Heart right ventricle (tissue), 16 donors: ENCODE measurements around the gene KDM2B. TPM values are rescaled to one million over a fixed set of nuclear protein-coding genes. Genes with fewer than 3 reads are reported as not detected.

ENCODE experiments used
- ATAC-seq, 8 donors: fragments of 200-7000 bp; cut with Tn5 transposase; one replicate each; pipeline ENCODE4 v1.9.1; 2020; ENCODE audit warnings: mild to moderate bottlenecking in 8 of 8, moderate library complexity in 8 of 8, moderate number of reproducible peaks in 1 of 8
- DNase-seq, 2 donors: peaks; one replicate each; pipeline ENCODE4 v3.0.0-alpha.2; 2020
- H3K27ac ChIP-seq, 10 donors: fragments of 200-600 bp; sonication (generic) in 2 of 10; one replicate each; pipeline versions ENCODE4 v1.5.0 to v1.8.0; 2020 to 2022; ENCODE audit warnings: mild to moderate bottlenecking in 3 of 10
- H3K27me3 ChIP-seq, 7 donors: fragments of 200-600 bp; one replicate each; pipeline ENCODE4 v1.8.0; 2021 to 2022; ENCODE audit warnings: mild to moderate bottlenecking in 2 of 7
- H3K36me3 ChIP-seq, 9 donors: fragments of 200-600 bp; sonication (generic) in 1 of 9; one replicate each; pipeline versions ENCODE4 v1.5.0 to v1.8.0; 2020 to 2022; ENCODE audit warnings: mild to moderate bottlenecking in 2 of 9
- H3K4me1 ChIP-seq, 9 donors: fragments of 200-600 bp; sonication (generic) in 1 of 9; one replicate each; pipeline versions ENCODE4 v1.5.0 to v1.8.0; 2020 to 2022; ENCODE audit warnings: mild to moderate bottlenecking in 4 of 9
- H3K4me3 ChIP-seq, 10 donors: fragments of 200-600 bp; sonication (generic) in 2 of 10; one replicate each; pipeline versions ENCODE4 v1.5.0 to v1.8.0; 2020 to 2022; ENCODE audit warnings: mild to moderate bottlenecking in 7 of 10, moderate library complexity in 2 of 10
- H3K9me3 ChIP-seq, 11 donors: fragments of 200-600 bp in 10 of 11; sonication (generic) in 2 of 11; one replicate each; pipeline versions ENCODE4 v1.5.0 to v1.8.0; 2013 to 2022; ENCODE audit warnings: mild to moderate bottlenecking in 2 of 11, control low read depth in 1 of 11, moderate library complexity in 1 of 11
- WGBS, 2 donors: extraction: QIAGEN DNeasy Blood & Tissue Kit; methylation state at CpG; one replicate each; pipeline ENCODE4 v1.1.7; 2013; ENCODE audit warnings: inconsistent platforms in 1 of 2; 5-methylcytosine and 5-hydroxymethylcytosine counted together
- intact Hi-C, 10 donors: fragments of 100-400 bp; cut with DNase I; formaldehyde crosslinking; loops; one replicate each; pipeline versions ENCODE4 v1.11.1 to v1.14.2; 2022
- polyA plus RNA-seq, 2 donors: library from polyadenylated mRNA; stranded (reverse); fragments of 200-250 nt; gene quantifications; one replicate each; pipeline ENCODE4 v1.2.3, GENCODE V29; 2013
- total RNA-seq, 10 donors: library from RNA; stranded (reverse); fragmentation: NEBNext Ultra II Directional in 3 of 10; extraction: Animal tissue kit (Norgen Biotek cat#: 25700) in 3 of 10; gene quantifications; one replicate each; pipeline versions ENCODE4 v1.2.1 to v1.2.4, GENCODE V29; 2021 to 2023
- TF ChIP-seq, protein P1 (sequence below), 9 donors: fragments of 200-600 bp; sonication (generic) in 2 of 9; IDR thresholded peaks; one replicate each; pipeline versions ENCODE4 v1.5.0 to v1.8.0; 2021 to 2022; ENCODE audit warnings: antibody characterized with exemption in 9 of 9, mild to moderate bottlenecking in 5 of 9, moderate library complexity in 1 of 9
- donor health status: Arrhythmogenic right ventricular cardiomyopathy.
- donor health status: ischemic (EF 13 %, LVEDD 7.1; RV severe dilation, severe dysfunction).
- donor health status: healthy with polysubstance abuse.
- donor health status: DM: no; HTN: yes; CAD: no.
- donor health status: DM: no; HTN: no; CAD: no.
- donor health status: ischemic (EF 25% LVEDD 6.9; RV normal size, moderate dysfunction).
- donor health status: ischemic (EF 25% LVEDD 5.7; RV mildly dilated, moderate dysfunction).
- donor health status: healthy.
- donor health status: DM: yes; HTN: yes; CAD: no.
- donor health status: Ischemic cardiomyopathy.
- donor health status: ischemic (EF 35%, LVEDD 5.7; RV mildly dilated, moderate dysfunction).
- donor health status: nonischemic (EF 11% LVEDD 7.7; RV severe dilation, severe dysfunction).
- donor health status: DM: yes; HTN: yes; CAD: no.
- donor health status: PGD.
- donor health status: ischemic (EF 29% LVEDD 5.4; RV normal size, mild dysfunction).
- donor health status: nonischemic (EF 23%, LVEDD 6.1; RV moderate dilation, normal function).

Gene KDM2B
- total and polyA plus RNA-seq, 12 donors = 4.8 to 18.4 (median 13.6) TPM

DNA sequence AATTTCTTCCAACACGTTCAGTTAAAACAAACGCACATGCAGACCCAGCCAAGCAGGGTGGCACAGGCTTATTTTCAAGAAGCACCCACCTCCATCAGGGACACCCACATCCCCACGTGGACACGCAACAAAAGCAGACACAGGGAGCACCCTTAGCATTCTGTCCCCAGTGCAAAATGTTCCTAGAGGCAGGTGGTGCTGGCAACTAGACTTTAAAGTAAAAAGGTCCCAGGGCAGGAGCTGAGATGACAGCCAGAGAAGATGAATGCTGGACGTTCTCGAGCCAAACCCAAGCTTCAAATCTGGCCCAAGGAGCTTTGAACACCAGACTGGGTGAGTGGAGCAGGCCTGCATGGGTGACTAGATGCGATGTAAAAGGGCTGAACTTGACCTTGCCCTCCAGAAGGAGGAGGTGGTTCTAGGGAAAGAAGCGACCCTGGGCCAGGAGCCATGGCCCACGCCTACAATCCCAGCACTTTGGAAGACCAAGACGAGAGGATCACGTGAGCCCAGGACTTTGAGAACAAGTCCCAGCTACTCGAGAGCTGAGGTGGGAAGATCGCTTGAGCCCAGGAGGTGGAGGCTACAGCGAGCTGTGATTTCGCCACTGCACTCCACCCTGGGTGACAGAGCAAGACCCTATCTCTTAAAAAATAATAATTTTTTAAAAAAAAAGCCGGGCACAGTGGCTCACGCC lies 47.3 kb downstream of the KDM2B start:
- TF ChIP-seq, protein P1, sequence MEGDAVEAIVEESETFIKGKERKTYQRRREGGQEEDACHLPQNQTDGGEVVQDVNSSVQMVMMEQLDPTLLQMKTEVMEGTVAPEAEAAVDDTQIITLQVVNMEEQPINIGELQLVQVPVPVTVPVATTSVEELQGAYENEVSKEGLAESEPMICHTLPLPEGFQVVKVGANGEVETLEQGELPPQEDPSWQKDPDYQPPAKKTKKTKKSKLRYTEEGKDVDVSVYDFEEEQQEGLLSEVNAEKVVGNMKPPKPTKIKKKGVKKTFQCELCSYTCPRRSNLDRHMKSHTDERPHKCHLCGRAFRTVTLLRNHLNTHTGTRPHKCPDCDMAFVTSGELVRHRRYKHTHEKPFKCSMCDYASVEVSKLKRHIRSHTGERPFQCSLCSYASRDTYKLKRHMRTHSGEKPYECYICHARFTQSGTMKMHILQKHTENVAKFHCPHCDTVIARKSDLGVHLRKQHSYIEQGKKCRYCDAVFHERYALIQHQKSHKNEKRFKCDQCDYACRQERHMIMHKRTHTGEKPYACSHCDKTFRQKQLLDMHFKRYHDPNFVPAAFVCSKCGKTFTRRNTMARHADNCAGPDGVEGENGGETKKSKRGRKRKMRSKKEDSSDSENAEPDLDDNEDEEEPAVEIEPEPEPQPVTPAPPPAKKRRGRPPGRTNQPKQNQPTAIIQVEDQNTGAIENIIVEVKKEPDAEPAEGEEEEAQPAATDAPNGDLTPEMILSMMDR (IDR thresholded peaks at IDR 0.05) = no peak
- intact Hi-C loops = no loop called here
- no peaks in the 10 kb centered on the region for H3K27me3 ChIP-seq
- H3K4me3 ChIP-seq = no peak overlapping the region
- DNase-seq = no peak
- H3K36me3 ChIP-seq = peaks cover 0 to 25% (median 0%) of the 10 kb centered on the region in 9 donors
- H3K27ac ChIP-seq = peak overlapping the region; percentile 59 to 98 (median 76)
- WGBS, 2 donors = 58 to 69% methylated on average over 17 of the region's 17 CpGs
- ATAC-seq = no peak
- no peaks in the 10 kb centered on the region for H3K9me3 ChIP-seq
- peaks cover 12 to 81% (median 73%) of the 10 kb centered on the region in 9 donors for H3K4me1 ChIP-seq

DNA sequence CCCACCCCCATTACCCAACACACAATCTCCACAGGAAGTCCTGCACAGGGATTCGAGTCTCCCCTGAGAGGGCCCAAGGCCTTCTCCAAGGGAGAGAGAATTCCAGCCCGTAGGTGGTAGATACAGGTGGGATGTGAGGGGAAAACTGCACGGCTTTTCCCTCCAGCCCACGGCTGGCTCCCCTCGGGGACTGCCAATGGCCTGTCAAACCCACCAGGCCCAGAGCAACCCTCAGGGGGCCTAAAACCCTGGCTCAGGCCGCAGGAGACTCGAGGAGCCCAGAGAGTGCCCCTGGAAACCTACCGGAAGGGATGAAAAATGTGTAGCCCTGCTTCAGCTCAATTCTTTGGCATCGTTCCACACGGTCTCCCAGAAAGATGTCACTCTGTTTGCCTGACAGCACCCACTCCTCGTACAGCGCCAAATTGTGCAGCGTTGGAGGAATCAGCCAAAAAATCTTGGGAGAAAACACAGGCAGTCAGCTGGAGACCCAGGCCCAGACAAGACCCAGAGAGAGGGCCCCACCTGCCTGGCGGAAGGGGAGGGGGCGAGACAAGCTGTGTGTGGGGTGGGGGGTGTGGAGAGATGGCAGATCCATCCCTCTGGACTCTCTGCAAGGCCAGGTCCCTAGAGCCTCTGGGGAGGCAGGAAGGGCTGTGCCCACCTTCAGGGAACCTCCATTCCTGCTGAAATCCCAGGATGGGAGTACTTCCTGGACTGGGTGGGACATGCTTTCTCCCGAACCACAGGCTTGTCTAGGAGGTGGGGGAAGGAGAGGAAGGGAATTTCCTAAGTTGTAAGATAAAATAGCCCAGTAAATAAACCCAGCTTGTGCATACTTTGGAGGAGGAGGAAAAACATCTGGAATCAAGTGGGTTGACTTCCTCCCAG lies 48.1 kb downstream of the KDM2B start:
- Histone ChIP-seq H3K4me3 (peak overlapping the region in 1 of 10 donors; percentile 14), H3K27ac (peak overlapping the region; percentile 59 to 98 (median 76)), H3K4me1 (peaks cover 6 to 75% (median 68%) of the 10 kb centered on the region in 9 donors), H3K27me3 (no peaks in the 10 kb centered on the region), H3K36me3 (peaks cover 0 to 33% (median 0%) of the 10 kb centered on the region in 9 donors), H3K9me3 (no peaks in the 10 kb centered on the region)
- ATAC-seq (peak in 2 of 8 donors; percentile 13 to 14), DNase-seq (peak in 1 of 2 donors; percentile 38)
- intact Hi-C loops = no loop called here
- WGBS, 2 donors = 54% methylated on average over 16 of the region's 16 CpGs
- TF ChIP-seq, protein P1 (IDR thresholded peaks at IDR 0.05) = no peak

DNA sequence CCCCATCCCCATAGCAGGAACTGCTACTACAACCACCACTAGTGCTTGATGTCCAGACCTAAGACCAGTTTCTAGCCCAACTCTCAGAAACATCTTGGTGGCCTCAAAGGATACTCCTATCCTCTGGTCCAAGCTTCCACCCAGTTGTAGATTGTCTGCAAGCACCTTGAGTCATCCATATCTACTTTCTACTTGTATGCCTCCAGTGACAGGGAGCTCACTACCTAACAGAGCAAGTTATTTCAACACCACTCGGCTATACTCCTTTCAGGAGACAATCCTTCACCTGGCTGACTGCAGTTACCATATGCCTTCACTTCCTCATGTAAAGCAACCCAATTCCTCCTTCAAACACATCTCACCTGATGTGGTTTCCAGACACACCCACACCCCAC lies 49.5 kb downstream of the KDM2B start:
- intact Hi-C loops = no loop called here
- TF ChIP-seq, protein P1 (IDR thresholded peaks at IDR 0.05) = no peak
- peak overlapping the region in 9 of 10 donors; percentile 0 to 98 (median 61) for H3K27ac ChIP-seq
- H3K9me3 ChIP-seq = no peaks in the 10 kb centered on the region
- peaks cover 6 to 67% (median 62%) of the 10 kb centered on the region in 9 donors for H3K4me1 ChIP-seq
- 94 to 96% methylated on average over 1 of the region's 1 CpG for WGBS, 2 donors
- no peaks in the 10 kb centered on the region for H3K27me3 ChIP-seq
- DNase-seq (no peak), ATAC-seq (no peak)
- no peak overlapping the region for H3K4me3 ChIP-seq
- peaks cover 0 to 34% (median 0%) of the 10 kb centered on the region in 9 donors for H3K36me3 ChIP-seq

DNA sequence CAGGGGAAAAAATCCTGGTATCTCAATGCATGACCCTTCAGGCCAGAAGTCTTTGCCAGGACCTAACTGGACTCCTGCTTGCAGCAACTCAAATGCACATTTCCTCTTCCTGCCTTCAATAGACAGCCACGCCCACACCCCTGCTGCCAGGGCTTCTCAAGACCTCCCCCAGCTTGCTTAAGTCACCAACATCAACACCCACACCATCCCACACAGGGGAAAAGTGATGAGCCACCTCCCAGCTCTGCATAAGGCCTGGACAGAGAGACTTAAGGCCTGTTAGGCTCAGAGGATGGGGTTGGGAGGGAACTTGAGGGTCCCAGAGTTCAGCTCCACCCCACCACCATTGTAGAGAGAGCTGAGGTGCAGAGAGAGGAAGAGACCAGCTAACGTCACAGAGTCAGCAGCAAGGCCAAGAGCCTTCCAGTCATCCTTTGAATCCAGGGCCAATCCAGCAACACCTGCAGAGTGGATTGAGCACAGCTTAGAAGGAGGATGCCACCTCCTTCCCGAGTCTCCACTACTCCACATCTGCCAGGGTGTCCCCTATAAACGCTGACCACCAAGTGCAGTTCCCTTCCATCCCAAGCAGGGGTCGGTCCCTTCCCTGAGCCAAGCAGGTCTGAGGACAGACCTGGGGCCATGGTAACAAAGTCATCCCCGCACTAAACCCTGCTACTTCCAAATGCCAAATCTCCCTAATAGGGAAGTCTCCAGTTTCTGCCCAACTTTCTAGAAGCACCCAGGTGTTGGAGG lies 50.0 kb downstream of the KDM2B start:
- peaks cover 6 to 62% (median 57%) of the 10 kb centered on the region in 9 donors for H3K4me1 ChIP-seq
- H3K4me3 ChIP-seq = no peak overlapping the region

More for the DNA sequence above, 50.0 kb downstream of the KDM2B start:
- no peaks in the 10 kb centered on the region for H3K9me3 ChIP-seq
- peaks cover 0 to 35% (median 0%) of the 10 kb centered on the region in 9 donors for H3K36me3 ChIP-seq
- TF ChIP-seq, protein P1 (IDR thresholded peaks at IDR 0.05) = no peak
- WGBS, 2 donors = 63 to 65% methylated on average over 6 of the region's 6 CpGs
- intact Hi-C loops = no loop called here
- DNase-seq (peak; percentile 72 to 83), ATAC-seq (peak; percentile 63 to 87 (median 78))
- H3K27me3 ChIP-seq = no peaks in the 10 kb centered on the region
- peak overlapping the region in 9 of 10 donors; percentile 10 to 98 (median 61) for H3K27ac ChIP-seq
